COR-L47 (cell line): Measurements from ENCODE around the gene SNAI3.
"Not testable (repeated sequence)": the region's sequence is repeated elsewhere in the genome, so short reads cannot be mapped to it uniquely, and the experiment has no call there.

Experiments
- DNase-seq: peaks from one replicate; lab custom pipeline; 2025; lab: John Stamatoyannopoulos, UW

The SNAI3 gene

GRCh38 chr16:88669493-88669892 lies 16.8 kb downstream of the SNAI3 start:
- not testable (repeated sequence) for DNase-seq

DNA sequence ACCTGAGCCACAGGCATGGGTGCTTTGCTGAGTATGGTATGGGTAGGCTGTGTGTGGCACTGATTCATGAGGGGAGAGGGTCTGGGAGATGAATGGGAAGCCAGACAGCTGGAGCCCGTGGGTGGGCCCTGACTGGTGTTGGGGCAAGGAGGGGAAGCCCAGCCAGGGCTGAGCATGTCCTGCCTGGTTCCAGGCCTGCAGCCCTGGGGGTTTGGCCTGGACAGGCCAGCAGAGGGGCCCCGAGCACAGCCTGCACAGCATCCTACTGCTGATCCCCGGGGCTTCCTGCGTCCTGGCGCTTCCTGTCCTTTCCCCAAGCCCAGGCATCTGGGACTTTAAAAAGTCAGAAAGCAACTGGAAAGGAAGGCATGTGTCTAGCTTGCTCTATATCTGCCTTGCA lies 18.8 kb downstream of the SNAI3 start:
- no peak for DNase-seq

DNA sequence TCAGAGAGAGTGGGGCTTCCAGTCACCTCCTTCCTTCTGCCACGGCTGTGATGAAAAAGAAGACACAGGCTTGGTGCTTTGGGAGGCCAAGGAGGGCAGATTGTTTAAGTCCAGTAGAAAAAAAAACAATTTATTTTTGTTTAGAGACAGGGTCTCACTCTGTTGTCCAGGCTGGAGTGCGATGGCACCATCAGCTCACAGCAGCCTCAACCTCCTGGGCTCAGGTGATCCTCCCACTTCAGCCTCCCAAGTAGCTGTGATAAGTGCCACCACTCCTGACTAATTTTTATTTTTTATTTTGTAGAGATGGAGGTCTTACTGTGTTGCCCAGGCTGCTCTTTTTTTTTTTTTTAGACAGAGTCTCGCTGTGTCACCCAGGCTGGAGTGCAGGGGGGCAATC lies 20.7 kb downstream of the SNAI3 start:
- no peak for DNase-seq

DNA sequence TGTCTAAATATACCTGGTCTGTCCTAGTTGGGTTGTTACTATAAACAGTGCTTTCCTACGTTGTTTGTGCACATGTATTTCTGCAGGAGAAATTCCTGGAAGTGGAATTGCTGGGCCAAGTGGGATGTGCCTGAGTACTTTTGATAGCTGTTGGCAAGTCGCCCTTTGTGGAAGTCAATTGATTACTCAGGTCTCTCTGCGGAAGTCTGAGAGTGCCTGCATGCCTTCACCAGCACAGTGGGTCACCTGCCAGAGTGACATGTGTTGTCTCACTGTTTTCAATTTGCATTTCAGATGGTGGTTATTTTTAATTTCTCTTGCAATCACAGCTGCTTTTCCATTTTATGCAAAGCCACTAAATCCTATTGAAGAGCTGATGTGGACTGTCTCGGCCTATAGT lies 21.2 kb downstream of the SNAI3 start:
- DNase-seq, result no peak

GRCh38 chr16:88662843-88663606 lies 23.3 kb downstream of the SNAI3 start, which contains the start of gene MVD:
Gene MVD (minus strand): TSS chr16:88663091. CDS start chr16:88663080, 11 bp downstream.
- DNase-seq, result peak; percentile 97

- no peak for DNase-seq
These were observed 24.0 kb downstream of the SNAI3 start for GRCh38 chr16:88662222-88662842.

- DNase-seq, result no peak
These were observed 24.8 kb downstream of the SNAI3 start for GRCh38 chr16:88661468-88661867.

- DNase-seq, result no peak
These were observed 27.1 kb downstream of the SNAI3 start for GRCh38 chr16:88659160-88659559.

GRCh38 chr16:88658714-88659113 lies 27.6 kb downstream of the SNAI3 start:
- DNase-seq, result no peak

- DNase-seq, result no peak
These were observed 28.9 kb downstream of the SNAI3 start for GRCh38 chr16:88657371-88657770.

DNA sequence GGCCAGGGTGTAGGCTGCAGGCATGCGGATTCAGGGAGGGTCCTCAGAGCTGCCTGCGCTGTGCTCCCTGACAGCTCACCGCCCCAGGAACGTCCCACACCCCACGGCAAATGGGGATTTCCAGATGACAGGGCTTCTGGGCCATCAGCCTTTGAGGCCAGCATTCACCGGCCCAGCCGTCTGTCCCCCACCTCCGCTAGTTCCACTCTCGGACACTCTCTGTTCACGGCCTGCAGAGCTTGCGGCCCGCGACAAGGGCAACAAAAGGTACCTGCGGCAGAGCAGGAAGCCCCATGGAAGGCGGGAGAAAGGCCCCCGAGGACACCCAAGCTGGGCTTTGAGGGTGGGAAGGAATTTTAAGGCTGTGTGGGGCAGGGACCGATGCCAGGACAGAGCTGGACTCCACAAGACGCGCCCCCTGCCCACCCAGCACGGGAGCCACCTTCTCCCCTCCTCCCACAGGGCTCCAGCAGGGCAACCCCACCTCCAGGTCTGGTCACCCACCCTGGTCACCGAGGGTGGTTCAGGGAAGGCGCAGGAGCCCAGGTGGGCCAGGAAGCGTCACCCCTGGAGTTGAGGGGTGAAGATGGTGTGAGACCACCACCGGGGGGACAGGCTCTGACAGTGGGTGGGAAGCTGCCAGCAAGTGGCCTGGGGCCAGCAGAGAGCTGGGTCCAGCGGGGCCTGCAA lies 29.9 kb downstream of the SNAI3 start:
- DNase-seq, result no peak

DNA sequence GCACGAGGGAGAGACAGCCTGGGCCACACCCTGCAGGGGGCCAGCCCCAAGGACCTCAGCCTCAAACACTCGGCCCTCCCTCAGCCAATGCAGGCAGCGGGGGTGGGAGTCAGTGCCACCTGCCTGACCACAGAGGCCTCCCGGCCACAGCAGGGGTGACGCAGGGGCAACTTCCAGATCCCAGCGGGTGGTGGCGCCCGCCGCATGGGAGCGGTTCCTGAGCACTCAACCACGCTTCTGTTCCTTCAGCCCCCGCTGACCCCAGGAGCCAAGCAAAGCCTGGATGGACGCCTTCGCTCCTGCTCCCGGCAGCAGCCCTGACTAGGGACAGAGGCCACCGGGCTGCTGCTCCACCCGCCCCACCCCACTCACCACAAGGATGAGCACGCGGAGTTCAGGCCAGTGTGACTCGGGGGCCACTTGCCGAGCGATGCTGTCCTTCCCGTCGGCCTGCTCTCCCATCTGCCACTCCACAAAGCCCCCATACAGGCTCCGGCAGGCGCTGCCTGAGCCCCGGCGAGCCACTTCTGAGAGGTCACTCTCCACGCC lies 30.5 kb downstream of the SNAI3 start:
- no peak for DNase-seq

GRCh38 chr16:88655053-88655732 lies 31.1 kb downstream of the SNAI3 start:
- no peak for DNase-seq

- no peak for DNase-seq
These were observed 31.8 kb downstream of the SNAI3 start for GRCh38 chr16:88654363-88655052.

- DNase-seq, result no peak
These were observed 32.5 kb downstream of the SNAI3 start for GRCh38 chr16:88653596-88654362.

DNA sequence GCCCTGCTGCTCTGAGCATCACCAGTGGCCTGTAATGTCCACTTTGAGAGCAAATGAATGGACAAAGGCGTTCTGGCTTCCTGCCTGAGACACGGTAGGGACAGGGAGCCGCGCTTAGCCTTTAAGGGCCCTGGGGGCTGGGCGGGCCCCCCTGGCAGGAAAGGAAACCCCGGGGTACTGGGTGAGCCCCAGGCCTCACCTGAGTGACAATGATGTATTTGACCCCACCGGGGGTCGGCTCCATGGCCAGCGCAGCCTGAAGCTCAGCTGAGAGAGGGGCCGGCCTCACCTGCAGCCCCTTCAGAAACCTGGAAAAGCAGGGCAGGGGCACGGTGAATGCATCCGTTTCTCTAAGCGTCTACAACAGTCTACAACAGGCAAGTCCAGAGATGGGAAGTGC lies 33.2 kb downstream of the SNAI3 start:
- DNase-seq, result no peak

- DNase-seq, result no peak
These were observed 33.6 kb downstream of the SNAI3 start for GRCh38 chr16:88652762-88653063.

GRCh38 chr16:88651989-88652761 lies 34.1 kb downstream of the SNAI3 start:
- no peak for DNase-seq

GRCh38 chr16:88651276-88651988 lies 34.9 kb downstream of the SNAI3 start:
- no peak for DNase-seq
